GM18909 (cell line): ENCODE data around the gene MYO10.
"Not testable (repeated sequence)": the region's sequence is repeated elsewhere in the genome, so short reads cannot be mapped to it uniquely, and the experiment has no call there.

ENCODE experiments used
- ATAC-seq: cut with Tn5 transposase; IDR thresholded peaks from one replicate; pipeline ENCODE4 v1.9.1; 2021; ENCODE audit warnings: mild to moderate bottlenecking; ENCODE audit not compliant: unreplicated experiment, poor library complexity

The MYO10 gene

GRCh38 chr5:16732356-16732755, 203.7 kb downstream of the MYO10 start:
- ATAC-seq = no peak

DNA sequence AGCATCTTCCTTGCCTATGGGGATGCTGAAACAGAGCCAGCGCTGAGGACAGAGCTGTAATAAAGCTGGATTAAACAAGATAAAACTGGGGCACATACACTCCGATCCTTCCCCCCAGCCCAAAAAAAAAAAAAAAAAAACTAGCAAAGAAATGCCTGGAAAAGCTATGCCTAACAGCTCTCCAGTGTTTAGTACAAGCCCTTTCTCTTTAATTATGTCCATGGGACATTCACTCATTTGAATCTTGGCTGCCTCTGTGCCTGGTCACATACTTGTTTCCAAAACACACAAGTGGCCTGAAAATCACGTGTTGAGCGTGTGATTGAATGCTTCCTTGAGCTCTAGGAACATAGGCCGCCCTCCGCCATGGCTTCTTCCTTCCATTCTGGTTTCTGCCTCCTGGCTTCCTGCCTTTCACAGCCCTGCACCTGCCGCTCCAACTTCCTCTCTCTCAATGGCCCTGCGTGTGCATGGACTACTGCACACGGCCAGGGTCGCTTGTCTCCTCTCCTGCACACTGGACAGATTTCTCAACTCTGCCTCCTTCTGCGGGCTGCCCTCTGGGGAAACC, 208.2 kb downstream of the MYO10 start:
- peak; percentile 52 for ATAC-seq

- ATAC-seq = no peak
These were observed 209.5 kb downstream of the MYO10 start for GRCh38 chr5:16726538-16726946.

DNA sequence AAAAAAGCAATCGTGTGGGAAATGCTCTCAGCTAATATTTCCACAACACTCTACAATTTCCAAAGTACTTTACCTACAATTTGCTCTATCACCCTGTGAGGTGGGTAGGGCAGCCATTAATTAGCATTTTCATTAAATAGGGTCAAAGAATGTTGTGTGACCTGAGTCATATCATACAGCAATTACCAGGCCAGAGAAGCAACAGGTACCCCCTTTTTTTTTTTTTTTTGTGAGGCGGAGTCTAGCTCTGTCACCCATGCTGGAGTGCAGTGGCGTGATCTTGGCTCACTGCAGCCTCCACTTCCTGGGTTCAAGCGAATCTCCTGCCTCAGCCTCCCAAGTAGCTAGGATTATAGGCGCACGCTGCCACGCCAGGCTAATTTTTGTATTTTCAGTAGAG, 210.5 kb downstream of the MYO10 start:
- ATAC-seq = no peak

DNA sequence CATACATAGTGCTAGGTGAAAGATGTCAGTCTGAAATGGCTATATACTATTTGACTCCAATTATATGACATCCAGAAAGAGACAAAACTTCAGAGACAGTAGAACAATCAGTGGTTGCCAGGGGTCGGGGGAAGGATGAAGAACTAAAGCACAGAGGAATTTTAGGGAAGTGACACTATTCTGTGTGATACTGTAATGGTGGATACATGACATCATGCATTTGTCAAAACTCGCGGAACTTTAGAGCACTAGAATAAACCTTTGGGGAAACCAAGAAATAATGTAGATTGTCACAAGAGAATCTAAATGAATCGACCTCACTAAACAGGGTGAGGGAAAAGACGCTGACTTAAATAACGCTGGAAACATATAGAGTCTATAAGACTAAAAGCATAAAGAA, 212.3 kb downstream of the MYO10 start:
- no peak for ATAC-seq

GRCh38 chr5:16722097-16722495, 214.0 kb downstream of the MYO10 start:
- no peak for ATAC-seq

- ATAC-seq = no peak
These were observed 214.7 kb downstream of the MYO10 start for GRCh38 chr5:16721151-16722096.

GRCh38 chr5:16718036-16718435, 218.1 kb downstream of the MYO10 start:
- ATAC-seq = not testable (repeated sequence)

DNA sequence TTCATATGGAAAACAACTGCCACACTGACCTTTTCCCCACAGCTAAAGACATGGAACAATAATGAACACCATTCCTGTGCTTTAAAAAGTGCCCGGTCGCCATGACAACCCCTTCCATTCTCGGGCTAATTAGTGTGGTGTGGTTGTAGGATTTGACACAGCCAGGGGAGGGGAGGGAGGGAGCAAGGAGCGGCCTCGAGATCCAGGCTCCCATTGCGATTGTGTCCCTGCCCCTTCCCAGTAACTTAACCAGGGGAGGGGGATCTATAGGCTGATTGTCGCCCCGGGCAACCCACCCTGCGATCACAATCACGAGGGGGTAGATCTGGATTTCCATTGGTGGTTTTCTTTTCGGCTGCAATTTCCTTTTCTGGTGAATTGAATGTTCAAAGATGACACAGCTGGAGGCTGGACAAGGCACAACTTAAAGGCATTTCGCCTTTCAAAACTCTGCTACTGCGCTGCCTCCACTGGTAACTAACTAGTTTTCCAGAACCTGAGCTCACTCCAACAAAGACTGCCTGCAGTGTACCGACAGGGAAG, 222.6 kb downstream of the MYO10 start:
- no peak for ATAC-seq

DNA sequence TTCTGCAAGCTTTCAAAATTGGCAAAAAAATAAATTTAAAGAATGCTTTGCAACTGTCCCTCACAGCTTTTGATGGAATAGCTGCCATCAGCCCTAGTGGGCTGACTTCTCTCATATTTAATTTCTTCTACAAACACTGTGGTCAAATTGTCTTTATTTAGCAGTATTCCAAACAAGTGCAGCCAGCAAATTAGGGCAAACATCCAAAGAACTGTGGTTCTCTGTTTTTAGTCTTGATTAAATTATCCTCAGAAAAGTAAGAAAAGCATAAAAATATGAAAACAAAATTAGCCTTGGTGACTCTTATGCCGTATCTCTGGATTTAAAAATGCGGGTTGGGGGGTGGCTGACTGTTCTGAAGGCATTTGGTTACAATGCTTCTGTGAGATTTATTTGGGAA, 223.5 kb downstream of the MYO10 start:
- no peak for ATAC-seq

GRCh38 chr5:16712178-16712577, 223.9 kb downstream of the MYO10 start:
- no peak for ATAC-seq

- ATAC-seq = no peak
These were observed 226.2 kb downstream of the MYO10 start for GRCh38 chr5:16709691-16710433.

DNA sequence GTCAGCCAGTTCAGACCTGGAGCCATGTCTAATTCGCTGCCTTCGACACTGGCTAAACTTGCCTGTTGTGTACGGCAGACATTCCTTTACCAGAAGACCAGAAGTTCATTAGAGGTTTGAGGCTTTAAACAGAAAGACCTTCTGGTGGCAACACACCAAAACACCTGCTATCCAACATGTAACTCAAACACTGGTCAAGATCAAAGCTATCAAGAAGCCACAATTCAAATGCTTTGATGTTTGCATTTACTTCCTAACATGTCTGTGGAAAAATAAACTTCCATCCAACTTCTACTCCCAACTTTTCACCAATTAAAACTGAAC, 228.3 kb downstream of the MYO10 start:
- no peak for ATAC-seq

DNA sequence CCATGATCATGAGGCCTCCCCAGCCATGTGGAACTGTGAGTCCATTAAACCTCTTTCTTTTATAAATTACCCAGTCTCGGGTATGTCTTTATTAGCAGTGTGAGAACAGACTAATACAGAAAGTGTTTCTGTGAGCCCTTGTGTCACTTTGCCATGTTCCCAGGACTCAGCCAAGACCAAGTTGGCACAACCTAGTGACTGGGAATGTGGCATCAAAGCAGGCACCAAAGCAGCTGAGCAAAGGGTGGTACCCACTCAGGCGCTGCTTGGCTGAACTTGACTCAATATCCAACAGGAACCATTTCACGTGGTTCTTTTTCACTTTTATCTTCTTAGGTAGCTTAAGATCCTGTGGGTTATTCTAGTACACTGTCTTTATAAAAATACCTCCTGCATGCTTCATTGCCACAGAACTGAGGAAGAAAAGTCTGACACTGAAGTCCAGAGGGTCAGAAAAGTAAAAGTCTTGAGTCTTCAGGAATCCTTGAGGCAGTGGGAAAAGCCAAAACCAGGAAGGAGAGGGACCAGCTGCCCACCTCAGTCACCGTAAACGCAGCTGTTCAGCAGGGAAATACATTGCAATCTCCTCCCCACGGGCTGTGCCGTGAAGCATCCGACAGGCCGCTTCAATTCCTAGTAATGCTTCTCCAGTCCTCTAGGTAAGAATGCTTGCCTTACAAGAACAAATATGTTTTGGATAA, 228.8 kb downstream of the MYO10 start:
- no peak for ATAC-seq

GRCh38 chr5:16704945-16705344, 231.1 kb downstream of the MYO10 start:
- no peak for ATAC-seq

DNA sequence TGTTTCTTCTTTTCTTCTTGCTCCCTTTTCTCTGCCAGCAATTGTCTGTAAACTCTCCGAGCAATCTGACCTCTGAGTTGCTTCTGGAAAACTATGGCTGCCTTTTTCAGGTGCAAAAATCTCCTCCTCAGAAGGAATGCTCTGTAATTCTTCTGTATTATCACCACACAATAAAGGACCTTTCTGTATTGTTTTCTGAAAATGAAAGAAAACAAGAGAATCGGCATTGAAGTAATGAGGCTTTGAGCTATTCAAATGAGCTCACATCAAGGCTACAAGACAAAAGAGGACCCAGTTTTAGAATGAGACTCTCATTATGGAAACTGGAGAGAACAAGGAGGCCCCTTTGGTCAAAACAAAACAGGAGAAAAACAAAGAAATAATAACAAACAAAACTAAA, 233.1 kb downstream of the MYO10 start:
- no peak for ATAC-seq

GRCh38 chr5:16701134-16702099, 234.7 kb downstream of the MYO10 start:
- no peak for ATAC-seq

DNA sequence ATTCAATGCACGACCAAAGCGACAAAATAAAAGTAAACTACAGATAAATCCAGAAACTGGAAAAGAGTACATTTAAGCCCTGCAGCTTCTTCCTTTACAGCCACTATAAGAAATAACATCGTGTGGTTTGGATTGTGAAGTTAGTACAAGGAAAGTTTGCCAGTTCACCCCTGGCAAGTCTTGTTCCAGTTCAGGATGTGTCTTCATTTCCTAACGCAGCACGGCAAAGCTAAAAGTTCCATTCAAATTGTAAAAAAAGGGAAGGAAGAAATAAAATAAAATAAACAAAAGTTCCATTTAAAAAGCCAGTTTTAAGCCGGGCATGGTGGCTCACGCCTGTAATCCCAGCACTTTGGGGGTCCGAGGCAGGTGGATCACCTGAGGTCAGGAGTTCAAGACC, 236.0 kb downstream of the MYO10 start:
- no peak for ATAC-seq

DNA sequence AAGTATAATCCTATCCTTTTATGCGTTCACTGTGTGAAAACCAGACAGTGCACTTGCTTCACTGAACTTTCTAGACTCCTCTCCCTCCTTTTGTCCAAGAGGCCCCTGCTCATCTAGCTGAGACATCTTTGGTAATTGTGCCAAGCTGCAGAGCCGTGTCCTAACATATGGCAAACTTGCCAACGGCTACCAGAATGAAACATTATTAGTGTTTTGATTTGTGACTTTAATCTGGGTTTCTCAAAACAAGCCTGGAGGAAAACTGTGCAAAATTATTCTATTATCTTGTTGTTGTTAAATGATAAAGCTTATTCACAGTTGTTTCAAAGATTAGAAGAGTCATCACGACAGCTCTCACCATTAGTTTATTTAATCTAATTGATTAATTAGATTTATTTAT, 240.3 kb downstream of the MYO10 start:
- ATAC-seq = no peak
